Stimulated activated CD4-positive, alpha-beta T cell treated with anti-CD3 and anti-CD28 coated beads, Interleukin-1b, Interleukin-23, amount 100 ng/mL, for 1 hour (primary cell): ENCODE data around the gene PCDHGA6.
"Not testable (repeated sequence)": the region's sequence is repeated elsewhere in the genome, so short reads cannot be mapped to it uniquely, and the experiment has no call there.

Experiments
- DNase-seq, 2 donors: peaks; one replicate each; pipeline ENCODE4 v3.0.0-alpha.2; 2020; ENCODE audit warnings: low read depth in 2 of 2

The PCDHGA6 gene

DNA sequence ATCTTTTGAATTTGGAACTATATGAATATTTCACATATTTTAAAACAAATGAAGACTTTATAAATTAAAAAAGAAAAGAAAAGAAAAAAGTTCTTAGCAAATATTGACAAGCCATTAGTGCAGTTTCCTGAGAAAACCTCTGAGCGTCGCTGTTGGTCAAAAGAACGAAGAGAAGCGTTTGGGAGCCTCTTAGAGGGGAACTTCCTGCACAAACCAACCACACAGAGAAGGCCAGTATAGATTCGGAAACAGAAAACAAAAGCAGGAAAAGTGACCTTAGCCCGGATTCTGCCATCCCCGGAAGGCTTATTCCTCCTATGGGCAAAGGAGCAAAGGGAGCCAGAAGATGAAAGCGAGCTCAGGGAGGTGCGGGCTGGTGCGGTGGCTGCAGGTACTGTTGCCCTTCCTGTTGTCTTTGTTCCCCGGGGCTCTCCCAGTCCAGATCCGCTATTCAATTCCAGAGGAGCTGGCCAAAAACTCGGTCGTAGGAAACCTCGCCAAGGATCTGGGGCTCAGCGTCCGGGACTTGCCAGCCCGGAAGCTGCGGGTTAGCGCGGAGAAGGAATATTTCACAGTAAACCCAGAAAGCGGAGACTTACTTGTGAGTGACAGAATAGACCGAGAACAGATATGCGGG, 13.8 kb upstream of the PCDHGA6 start, which contains the start of gene PCDHGB2:
Gene PCDHGB2 (plus strand): TSS at position 205 of the 637 bp plus-strand sequence. CDS start 142 bp downstream, at position 347.
- DNase-seq, result no peak

DNA sequence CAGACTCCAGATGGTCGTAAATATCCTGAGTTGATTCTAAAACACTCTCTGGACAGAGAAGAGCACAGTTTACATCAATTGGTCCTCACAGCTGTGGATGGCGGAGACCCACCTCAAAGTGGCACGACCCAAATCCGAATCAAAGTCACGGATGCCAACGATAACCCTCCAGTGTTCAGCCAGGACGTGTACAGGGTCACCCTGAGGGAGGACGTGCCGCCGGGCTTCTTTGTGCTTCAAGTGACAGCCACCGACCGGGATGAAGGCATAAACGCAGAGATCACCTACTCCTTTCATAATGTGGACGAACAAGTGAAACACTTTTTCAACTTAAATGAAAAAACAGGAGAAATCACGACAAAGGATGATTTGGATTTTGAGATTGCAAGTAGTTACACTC, 13.0 kb upstream of the PCDHGA6 start:
- DNase-seq, result no peak

DNA sequence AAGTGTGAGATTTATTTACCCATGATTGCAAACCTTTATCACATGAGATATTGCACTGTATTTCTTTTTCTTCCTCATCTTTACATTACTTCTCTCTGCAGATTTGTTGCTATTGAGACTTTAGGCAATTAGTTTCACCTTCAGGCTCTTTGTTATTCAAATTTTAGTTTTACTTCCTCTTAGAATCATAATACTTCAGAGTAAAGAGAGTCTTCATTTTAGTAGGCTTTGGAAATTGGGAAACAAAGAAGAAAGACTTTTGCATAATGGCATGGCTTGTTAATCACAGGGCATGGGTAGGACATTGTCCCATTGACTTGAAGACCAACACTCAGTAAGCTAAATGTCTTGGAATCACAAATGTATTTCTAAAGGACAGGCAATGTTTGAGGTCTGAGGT, 11.0 kb upstream of the PCDHGA6 start:
- DNase-seq, result no peak

DNA sequence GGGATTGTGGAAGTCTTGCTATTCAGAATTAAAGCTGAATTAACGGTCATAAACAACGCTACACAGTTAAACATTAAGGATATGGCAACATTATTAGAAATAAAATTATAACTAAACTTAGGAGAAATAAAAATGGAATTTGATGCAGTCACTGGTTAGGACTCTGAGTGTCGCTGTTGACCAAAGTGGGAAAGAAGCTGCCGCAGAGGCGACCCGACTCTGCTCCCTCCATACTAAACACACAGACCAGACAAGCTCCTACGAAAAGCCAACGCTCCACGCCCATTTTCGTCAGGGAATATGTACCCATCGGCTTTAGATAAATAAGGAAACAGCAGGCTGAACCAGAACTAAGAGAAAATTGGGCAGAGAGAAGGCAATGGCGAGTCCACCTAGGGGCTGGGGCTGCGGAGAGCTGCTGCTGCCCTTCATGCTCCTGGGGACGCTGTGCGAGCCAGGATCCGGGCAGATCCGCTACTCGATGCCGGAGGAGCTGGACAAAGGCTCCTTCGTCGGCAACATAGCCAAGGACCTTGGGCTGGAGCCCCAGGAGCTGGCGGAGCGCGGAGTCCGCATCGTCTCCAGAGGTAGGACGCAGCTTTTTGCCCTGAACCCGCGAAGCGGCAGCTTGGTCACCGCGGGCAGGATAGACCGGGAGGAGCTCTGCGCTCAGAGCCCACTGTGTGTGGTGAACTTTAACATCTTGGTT, 9.6 kb upstream of the PCDHGA6 start, which contains the start of gene PCDHGA5:
Gene PCDHGA5 (plus strand): TSS at position 211 of the 709 bp plus-strand sequence. CDS start 169 bp downstream, at position 380.
- no peak for DNase-seq

DNA sequence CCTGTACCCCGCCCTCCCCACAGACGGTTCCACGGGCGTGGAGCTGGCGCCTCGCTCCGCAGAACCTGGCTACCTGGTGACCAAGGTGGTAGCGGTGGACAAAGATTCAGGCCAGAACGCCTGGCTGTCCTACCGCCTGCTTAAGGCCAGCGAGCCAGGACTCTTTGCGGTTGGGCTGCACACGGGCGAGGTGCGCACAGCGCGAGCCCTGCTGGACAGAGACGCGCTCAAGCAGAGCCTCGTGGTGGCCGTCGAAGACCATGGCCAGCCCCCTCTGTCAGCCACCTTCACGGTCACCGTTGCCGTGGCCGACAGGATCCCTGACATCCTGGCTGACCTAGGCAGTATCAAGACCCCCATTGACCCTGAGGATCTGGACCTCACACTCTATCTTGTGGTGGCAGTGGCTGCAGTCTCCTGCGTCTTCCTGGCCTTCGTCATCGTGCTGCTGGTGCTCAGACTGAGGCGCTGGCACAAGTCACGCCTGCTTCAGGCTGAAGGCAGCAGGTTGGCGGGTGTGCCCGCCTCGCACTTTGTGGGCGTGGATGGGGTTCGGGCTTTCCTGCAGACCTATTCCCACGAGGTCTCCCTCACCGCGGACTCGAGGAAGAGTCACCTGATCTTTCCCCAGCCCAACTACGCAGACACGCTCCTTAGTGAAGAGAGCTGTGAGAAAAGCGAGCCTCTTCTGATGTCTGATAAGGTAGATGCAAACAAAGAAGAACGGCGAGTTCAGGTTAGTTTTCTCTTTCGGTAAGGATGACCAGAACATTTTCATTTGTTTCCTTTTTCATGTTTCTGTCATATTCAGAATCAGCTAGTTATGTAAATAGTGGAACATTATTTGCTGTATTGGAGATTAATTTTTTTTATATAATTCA, 7.4 kb upstream of the PCDHGA6 start:
- no peak for DNase-seq

DNA sequence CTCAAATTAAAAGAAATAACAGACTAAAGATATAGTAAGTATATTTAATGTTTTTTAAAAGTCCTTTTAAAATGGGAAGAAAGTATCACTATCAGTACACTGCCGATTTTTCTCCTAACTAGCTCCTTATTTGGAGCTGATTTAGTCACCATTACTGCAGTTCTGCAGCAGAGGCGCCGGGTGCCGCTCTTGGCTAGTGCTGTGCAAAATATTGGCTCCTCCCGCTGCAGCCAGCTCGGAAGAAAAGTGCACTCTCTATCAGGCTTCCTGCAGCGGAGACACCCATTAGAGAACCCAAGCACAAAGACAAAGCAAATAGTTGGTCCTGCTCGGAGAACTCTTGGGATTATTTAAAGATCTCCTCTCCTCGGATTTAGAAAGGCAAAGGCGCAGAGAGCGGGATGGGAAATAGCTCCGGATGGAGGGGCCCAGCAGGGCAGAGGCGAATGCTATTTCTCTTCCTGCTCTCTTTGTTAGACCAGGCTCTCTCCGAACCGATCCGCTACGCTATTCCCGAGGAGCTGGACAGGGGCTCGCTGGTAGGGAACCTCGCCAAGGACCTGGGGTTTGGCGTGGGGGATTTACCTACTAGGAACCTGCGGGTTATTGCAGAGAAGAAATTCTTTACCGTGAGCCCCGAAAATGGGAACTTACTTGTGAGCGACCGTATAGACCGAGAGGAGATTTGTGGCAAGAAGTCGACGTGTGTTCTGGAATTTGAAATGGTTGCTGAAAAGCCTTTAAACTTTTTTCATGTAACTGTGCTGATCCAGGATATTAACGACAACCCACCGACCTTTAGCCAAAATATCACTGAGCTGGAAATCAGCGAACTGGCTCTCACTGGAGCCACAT, 3.5 kb upstream of the PCDHGA6 start, which contains the start of gene PCDHGB3:
Gene PCDHGB3 (plus strand): TSS at position 249 of the 855 bp plus-strand sequence. CDS start 153 bp downstream, at position 402.
- no peak for DNase-seq

DNA sequence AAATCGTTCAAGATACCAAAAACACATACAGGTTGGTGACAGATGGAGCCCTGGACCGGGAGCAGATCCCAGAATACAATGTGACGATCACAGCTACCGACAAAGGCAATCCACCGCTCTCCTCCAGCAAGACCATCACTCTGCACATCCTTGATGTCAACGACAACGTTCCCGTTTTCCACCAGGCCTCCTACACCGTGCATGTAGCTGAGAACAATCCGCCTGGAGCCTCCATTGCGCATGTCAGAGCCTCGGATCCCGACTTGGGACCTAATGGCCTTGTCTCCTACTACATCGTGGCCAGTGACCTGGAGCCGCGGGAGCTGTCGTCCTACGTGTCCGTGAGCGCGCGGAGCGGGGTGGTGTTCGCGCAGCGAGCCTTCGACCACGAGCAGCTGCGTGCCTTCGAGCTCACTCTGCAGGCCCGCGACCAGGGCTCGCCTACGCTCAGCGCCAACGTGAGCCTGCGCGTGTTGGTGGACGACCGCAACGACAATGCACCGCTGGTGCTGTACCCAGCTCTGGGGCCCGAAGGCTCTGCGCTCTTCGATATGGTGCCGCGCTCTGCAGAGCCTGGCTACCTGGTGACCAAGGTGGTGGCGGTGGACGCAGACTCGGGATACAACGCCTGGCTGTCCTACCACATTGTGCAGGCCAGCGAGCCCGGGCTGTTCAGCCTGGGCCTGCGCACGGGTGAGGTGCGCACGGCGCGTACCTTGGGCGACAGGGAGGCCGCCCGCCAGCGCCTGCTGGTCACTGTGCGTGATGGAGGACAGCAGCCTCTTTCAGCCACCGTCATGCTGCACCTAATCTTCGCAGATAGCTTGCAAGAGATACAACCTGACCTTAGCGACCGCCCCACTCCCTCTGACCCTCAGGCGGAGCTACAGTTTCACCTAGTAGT, 1.9 kb upstream of the PCDHGA6 start:
- no peak for DNase-seq

DNA sequence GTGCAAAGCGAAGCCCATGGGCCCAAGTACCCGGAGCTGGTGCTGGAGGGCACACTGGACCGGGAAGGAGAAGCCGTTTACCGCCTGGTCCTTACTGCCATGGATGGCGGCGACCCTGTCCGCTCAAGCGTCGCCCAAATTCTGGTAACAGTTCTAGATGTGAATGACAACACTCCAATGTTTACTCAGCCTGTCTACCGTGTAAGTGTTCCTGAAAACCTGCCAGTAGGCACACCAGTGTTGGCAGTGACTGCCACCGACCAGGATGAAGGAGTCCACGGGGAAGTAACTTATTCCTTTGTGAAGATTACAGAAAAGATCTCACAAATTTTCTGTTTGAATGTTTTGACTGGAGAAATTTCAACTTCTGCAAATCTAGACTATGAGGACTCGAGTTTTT, 936 bp downstream of the PCDHGA6 start:
- DNase-seq, result no peak

DNA sequence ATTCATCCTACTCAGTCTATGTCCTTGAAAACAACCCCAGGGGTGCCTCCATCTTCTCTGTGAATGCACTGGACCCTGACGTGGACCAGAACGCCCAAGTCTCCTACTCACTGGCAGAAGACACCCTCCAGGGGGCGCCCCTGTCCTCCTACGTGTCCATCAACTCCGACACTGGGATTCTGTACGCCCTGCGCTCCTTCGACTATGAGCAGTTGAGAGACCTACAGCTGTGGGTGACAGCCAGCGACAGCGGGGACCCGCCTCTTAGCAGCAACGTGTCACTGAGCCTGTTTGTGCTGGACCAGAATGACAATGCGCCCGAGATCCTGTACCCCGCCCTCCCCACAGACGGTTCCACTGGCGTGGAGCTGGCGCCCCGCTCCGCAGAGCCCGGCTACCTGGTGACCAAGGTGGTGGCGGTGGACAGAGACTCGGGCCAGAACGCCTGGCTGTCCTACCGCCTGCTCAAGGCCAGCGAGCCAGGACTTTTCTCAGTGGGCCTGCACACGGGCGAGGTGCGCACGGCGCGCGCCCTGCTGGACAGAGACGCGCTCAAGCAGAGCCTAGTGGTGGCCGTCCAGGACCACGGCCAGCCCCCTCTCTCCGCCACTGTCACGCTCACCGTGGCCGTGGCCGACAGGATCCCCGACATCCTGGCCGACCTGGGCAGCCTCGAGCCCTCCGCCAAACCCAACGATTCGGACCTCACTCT, 1.9 kb downstream of the PCDHGA6 start:
- DNase-seq, result not testable (repeated sequence)

DNA sequence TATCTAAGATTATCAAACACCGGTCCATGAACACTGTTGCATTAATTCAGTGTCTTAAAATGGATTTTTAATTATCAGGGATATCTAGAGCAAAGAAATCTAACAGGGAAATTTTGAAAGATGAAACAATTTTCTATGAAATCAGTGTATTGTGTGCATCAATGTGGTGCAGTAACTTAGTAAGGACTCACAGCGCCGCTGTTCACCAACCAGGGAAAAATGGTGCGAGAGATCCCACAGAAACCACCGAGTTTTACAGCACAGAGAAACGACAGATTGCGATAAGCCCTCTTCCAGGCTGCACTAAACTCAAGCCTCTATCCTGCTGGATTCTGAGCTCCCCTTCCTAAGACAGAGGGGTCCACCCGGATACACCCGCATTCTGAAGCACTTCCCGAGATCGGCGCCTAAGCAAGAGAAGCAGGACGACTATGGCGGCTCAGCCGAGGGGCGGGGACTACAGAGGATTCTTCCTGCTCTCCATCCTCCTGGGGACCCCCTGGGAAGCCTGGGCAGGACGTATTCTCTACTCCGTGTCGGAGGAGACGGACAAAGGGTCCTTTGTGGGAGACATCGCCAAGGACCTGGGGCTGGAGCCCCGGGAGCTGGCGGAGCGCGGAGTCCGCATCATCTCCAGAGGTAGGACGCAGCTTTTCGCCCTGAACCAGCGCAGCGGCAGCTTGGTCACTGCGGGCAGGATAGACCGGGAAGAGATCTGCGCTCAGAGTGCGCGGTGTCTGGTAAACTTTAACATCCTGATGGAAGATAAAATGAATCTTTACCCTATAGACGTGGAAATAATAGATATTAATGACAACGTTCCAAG, 9.0 kb downstream of the PCDHGA6 start, which contains the start of gene PCDHGA7:
Gene PCDHGA7 (plus strand): TSS at position 274 of the 826 bp plus-strand sequence. CDS start 158 bp downstream, at position 432.
- no peak for DNase-seq

DNA sequence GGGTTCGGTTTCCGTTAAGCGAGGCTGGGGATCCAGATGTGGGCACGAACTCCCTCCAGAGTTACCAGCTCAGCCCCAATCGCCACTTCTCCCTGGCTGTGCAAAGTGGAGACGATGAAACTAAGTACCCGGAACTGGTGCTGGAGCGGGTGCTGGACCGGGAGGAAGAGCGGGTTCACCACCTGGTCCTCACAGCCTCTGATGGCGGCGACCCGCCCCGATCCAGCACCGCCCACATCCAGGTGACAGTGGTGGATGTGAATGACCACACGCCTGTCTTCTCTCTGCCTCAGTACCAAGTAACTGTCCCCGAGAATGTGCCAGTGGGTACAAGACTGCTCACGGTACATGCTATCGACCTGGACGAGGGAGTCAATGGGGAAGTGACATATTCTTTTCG, 9.7 kb downstream of the PCDHGA6 start:
- DNase-seq, result no peak

DNA sequence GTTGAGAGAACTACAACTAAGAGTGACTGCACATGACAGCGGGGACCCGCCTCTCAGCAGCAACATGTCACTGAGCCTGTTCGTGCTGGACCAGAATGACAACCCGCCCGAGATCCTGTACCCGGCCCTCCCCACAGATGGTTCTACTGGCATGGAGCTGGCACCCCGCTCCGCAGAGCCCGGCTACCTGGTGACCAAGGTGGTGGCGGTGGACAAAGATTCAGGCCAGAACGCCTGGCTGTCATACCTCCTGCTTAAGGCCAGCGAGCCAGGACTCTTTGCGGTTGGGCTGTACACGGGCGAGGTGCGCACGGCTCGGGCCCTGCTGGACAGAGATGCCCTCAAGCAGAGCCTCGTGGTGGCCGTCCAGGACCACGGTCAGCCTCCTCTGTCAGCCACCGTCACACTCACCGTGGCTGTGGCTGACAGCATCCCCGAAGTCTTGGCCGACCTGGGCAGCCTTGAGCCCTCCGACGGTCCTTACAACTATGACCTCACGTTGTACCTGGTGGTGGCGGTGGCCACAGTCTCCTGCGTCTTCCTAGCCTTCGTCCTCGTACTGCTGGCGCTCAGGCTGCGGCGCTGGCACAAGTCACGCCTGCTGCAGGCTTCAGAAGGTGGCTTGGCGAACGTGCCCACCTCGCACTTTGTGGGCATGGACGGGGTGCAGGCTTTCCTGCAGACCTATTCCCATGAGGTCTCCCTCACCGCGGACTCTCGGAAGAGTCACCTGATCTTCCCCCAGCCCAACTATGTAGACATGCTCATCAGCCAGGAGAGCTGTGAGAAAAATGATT, 11.0 kb downstream of the PCDHGA6 start:
- no peak for DNase-seq

DNA sequence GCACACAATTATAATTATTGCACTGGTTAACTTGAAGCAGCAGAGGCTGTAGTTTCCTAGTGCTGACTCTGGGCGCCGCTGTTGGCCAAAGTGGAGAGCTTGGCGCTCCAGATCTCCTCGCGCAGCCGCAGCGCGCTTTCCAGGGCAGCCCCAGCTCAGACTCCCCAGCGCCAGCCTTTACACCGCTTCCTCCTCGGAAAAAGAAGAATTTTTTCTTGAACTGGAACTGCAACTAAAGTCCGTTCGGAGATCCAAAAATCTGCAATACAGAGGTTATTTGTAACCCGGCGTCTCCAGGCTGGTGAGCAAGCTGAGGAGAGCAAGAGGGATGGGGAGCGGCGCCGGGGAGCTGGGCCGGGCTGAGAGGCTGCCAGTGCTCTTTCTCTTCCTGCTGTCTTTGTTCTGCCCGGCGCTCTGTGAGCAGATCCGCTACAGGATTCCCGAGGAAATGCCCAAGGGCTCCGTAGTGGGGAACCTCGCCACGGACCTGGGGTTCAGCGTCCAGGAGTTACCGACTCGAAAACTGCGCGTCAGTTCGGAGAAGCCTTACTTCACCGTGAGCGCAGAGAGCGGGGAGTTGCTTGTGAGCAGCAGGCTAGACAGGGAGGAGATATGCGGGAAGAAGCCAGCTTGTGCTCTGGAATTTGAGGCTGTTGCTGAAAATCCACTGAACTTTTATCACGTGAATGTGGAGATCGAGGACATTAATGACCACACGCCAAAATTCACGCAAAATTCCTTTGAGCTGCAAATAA, 14.0 kb downstream of the PCDHGA6 start, which contains the start of gene PCDHGB4:
Gene PCDHGB4 (plus strand): TSS at position 142 of the 755 bp plus-strand sequence. CDS start 187 bp downstream, at position 329.
- DNase-seq, result not testable (repeated sequence)

DNA sequence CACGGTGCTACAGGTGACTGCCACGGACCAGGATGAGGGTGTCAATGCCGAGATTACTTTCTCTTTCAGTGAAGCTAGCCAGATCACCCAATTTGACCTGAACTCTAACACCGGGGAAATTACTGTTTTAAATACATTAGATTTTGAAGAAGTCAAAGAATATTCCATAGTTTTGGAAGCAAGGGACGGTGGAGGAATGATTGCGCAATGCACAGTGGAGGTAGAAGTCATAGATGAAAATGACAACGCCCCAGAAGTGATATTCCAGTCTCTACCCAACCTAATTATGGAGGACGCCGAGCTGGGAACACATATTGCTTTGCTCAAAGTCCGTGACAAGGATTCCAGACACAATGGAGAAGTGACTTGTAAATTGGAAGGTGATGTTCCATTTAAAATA, 15.0 kb downstream of the PCDHGA6 start:
- no peak for DNase-seq

DNA sequence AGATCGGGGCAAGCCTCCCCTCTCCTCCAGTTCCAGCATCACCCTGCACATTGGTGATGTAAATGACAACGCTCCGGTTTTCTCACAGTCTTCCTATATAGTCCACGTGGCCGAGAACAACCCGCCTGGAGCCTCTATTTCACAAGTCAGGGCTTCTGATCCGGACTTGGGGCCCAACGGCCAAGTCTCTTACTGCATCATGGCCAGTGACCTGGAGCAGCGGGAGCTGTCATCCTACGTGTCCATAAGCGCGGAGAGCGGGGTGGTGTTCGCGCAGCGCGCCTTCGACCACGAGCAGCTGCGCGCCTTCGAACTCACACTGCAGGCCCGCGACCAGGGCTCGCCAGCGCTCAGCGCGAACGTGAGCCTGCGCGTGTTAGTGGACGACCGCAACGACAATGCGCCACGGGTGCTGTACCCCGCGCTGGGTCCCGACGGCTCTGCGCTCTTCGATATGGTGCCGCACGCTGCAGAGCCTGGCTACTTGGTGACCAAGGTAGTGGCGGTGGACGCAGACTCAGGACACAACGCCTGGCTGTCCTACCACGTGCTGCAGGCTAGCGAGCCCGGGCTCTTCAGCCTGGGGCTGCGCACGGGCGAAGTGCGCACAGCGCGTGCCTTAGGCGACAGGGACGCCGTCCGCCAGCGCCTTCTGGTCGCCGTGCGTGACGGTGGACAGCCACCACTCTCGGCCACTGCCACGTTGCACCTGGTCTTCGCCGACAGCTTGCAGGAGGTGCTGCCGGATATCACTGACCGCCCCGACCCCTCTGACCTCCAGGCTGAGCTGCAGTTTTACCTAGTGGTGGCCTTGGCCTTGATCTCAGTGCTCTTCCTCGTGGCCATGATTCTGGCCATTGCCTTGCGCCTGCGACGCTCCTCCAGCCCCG, 15.7 kb downstream of the PCDHGA6 start:
- no peak for DNase-seq
